Fibroblast of lung (primary cell): ENCODE measurements around the gene KRTAP10-1. TPM values are rescaled to one million over a fixed set of nuclear protein-coding genes. Genes with fewer than 3 reads are reported as not detected.

Source experiments
- DNase-seq, 2 donors: peaks; one replicate each; pipeline versions ENCODE4 v3.0.0 to v3.0.0-alpha.2; 2010; ENCODE audit warnings: low read depth in 2 of 2
- H2AFZ ChIP-seq: 2 replicates; pipeline ENCODE4 v1.5.1; 2012; ENCODE audit warnings: low read length, control low read depth, inconsistent platforms
- H3K27ac ChIP-seq: 2 replicates; pipeline ENCODE4 v1.5.1; 2011; ENCODE audit warnings: low read length, control low read depth; ENCODE audit not compliant: insufficient read depth
- H3K27me3 ChIP-seq: 2 replicates; pipeline ENCODE4 v1.5.1; 2011; ENCODE audit warnings: mild to moderate bottlenecking, low read length; ENCODE audit not compliant: control insufficient read depth, insufficient read depth
- H3K36me3 ChIP-seq: 2 replicates; pipeline ENCODE4 v1.5.1; 2011; ENCODE audit warnings: low read length; ENCODE audit not compliant: control insufficient read depth, insufficient read depth
- H3K4me1 ChIP-seq: 2 replicates; pipeline ENCODE4 v1.5.1; 2011; ENCODE audit warnings: low read length; ENCODE audit not compliant: control insufficient read depth, insufficient read depth; ENCODE audit errors: extremely low read depth
- H3K4me2 ChIP-seq: 2 replicates; pipeline ENCODE4 v1.5.1; 2011; ENCODE audit warnings: low read length, control low read depth; ENCODE audit not compliant: insufficient read depth; ENCODE audit errors: extremely low read depth
- H3K4me3 ChIP-seq, 4 experiments: fragments of 200-600 bp in 1 of 4; sonication (generic) in 1 of 4; replicated peaks in 1 of 4; 2 replicates each; pipeline ENCODE4 v1.5.1; 2011 to 2016; ENCODE audit warnings: low read length in 4 of 4, low read depth in 3 of 4, mild to moderate bottlenecking in 3 of 4, control low read depth in 2 of 4, inconsistent platforms in 1 of 4, mixed read lengths in 1 of 4; ENCODE audit not compliant: insufficient read depth in 1 of 4; ENCODE audit errors: control extremely low read depth in 1 of 4
- H3K79me2 ChIP-seq: 2 replicates; pipeline ENCODE4 v1.5.1; 2012; ENCODE audit warnings: mild to moderate bottlenecking, low read length, inconsistent platforms; ENCODE audit not compliant: control insufficient read depth, insufficient read depth
- H3K9ac ChIP-seq: 2 replicates; pipeline ENCODE4 v1.5.1; 2011; ENCODE audit warnings: mild to moderate bottlenecking, low read length, control low read depth; ENCODE audit not compliant: insufficient read depth
- H3K9me3 ChIP-seq: 2 replicates; pipeline ENCODE4 v1.5.1; 2012; ENCODE audit warnings: low read depth, low read length; ENCODE audit not compliant: control insufficient read depth, insufficient read depth
- H4K20me1 ChIP-seq: 2 replicates; pipeline ENCODE4 v1.5.1; 2011; ENCODE audit warnings: low read length; ENCODE audit not compliant: control insufficient read depth, insufficient read depth; ENCODE audit errors: extremely low read depth
- EZH2 ChIP-seq: IDR thresholded peaks from 2 replicates; pipeline ENCODE4 v1.5.1; 2012; ENCODE audit warnings: low read length, control low read depth, mild to moderate bottlenecking; ENCODE audit errors: missing control alignments
- polyA plus RNA-seq, 2 donors: library from polyadenylated mRNA; depleted of rRNA in 1 of 2; stranded (reverse) in 1 of 2; unstranded in 1 of 2; fragments of >200 nt; gene quantifications; 2 replicates each; pipeline ENCODE4 v1.2.1, GENCODE V29; 2011 to 2012; ENCODE audit warnings: missing spikeins in 1 of 2
- total RNA-seq: library from RNA; depleted of rRNA; stranded (reverse); fragments of >200 nt; gene quantifications from 2 replicates; pipeline ENCODE4 v1.2.1, GENCODE V29; 2014
- TF ChIP-seq, protein P1 (sequence below), 2 donors: IDR thresholded peaks in 1 of 2; conservative IDR thresholded peaks in 1 of 2; 1 replicate in 1 of 2; 2 replicates in 1 of 2; pipeline ENCODE4 v1.5.1; 2011 to 2012; ENCODE audit warnings: low read length in 2 of 2, control low read depth in 1 of 2, inconsistent platforms in 1 of 2, low read depth in 1 of 2, mild to moderate bottlenecking in 1 of 2

Gene KRTAP10-1
- total and polyA plus RNA-seq, 2 donors (not counting 1 experiment from before 2014, with no cell fraction given) = not detected

DNA sequence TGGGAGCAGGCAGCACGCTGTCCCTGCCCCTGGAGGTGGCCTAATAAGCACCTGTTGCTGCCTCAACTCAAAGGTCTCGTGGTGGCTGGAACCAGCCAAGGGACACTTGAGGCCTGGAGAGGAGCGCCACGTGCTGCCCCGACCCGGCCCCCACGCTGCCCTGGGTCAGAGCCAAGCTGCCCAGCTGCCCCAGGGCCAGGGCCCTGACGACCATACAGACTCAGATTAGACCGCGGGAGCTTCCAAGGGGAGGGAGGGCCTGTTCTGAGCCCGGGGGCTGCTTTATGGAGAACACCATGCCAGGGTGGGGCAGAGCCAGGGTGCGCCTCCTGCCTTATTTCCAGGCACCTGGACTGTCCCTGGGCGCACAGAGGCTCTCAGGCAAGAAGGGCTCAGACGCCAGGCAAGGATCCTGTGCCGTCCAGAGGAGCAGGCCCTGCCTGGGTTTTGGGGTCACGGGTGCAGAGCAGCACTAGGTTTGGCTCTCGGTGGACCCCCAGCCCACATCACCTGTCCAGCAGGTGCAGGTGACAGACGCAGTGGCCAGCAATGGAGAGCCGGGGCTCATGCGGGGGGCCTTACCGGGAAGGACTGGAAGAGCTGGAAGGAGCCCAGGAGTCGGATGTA, 18.6 kb downstream of the KRTAP10-1 start:
- Histone ChIP-seq H4K20me1 (no peaks in the 10 kb centered on the region), H3K9ac (no peak overlapping the region), H3K79me2 (no peaks in the 10 kb centered on the region), H3K27me3 (no peaks in the 10 kb centered on the region), H2AFZ (no peak overlapping the region), H3K9me3 (no peaks in the 10 kb centered on the region), H3K27ac (no peak overlapping the region), H3K36me3 (no peaks in the 10 kb centered on the region), H3K4me3 (no peak overlapping the region), H3K4me2 (no peak overlapping the region), H3K4me1 (no peaks in the 10 kb centered on the region)
- no peak for DNase-seq
- TF ChIP-seq, protein P1, sequence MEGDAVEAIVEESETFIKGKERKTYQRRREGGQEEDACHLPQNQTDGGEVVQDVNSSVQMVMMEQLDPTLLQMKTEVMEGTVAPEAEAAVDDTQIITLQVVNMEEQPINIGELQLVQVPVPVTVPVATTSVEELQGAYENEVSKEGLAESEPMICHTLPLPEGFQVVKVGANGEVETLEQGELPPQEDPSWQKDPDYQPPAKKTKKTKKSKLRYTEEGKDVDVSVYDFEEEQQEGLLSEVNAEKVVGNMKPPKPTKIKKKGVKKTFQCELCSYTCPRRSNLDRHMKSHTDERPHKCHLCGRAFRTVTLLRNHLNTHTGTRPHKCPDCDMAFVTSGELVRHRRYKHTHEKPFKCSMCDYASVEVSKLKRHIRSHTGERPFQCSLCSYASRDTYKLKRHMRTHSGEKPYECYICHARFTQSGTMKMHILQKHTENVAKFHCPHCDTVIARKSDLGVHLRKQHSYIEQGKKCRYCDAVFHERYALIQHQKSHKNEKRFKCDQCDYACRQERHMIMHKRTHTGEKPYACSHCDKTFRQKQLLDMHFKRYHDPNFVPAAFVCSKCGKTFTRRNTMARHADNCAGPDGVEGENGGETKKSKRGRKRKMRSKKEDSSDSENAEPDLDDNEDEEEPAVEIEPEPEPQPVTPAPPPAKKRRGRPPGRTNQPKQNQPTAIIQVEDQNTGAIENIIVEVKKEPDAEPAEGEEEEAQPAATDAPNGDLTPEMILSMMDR (conservative IDR thresholded peaks at IDR 0.05 in 1 of 2, IDR thresholded peaks at IDR 0.05 in 1 of 2; ENCODE audit: low read depth in 1 of 2, low read length in 2 of 2) = no peak
- TF ChIP-seq EZH2 = no peak

DNA sequence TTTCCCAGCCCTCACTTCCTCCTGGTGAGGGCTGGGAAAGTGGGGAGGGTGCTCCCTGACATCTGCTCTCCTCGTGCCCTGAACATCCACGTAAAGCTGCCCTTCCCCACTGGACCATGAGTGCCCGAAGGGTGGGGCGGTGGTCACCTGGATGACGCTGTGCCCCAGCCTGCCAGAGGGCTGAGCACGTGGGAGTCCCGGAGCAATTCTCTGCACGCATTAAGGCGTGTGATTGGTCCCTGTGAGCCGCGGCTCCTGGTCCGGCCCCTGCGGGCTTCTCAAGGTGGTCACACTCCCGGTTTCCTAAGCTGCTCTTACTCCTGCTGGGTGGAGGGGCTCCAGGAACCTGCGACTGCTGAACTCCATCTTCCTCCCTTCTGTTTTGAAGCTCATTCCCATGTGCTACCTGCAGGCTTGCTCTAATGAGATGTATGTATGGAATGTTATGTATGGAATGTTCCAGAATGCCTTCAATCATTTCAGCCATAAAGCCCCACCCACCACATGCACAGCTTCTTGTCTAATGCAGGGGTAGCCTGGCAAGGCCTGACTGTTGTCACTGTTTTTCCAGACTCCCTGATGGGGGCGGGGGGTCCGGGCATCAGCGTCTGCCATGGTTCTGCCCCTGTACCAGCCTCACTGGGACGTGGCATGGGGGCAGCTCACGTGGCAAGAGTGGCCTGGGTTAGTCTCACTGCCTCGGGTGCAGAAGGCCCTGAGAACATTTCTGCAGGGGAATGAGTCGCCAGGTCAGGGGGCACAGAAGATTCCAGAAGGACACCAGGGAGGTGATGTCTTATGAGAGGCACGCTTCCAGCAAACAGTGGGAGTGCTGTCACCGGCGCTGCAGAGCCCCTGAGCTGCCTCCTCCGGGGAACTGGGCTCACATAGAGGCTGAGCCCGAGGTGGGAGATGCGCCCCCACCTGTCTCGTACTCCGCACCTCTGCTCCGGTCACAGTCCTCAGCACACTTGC, 19.4 kb downstream of the KRTAP10-1 start:
- H3K9ac ChIP-seq = no peak overlapping the region
- no peak for DNase-seq
- no peaks in the 10 kb centered on the region for H3K79me2 ChIP-seq
- TF ChIP-seq, protein P1 (conservative IDR thresholded peaks at IDR 0.05 in 1 of 2, IDR thresholded peaks at IDR 0.05 in 1 of 2; ENCODE audit: low read depth in 1 of 2, low read length in 2 of 2) = no peak
- TF ChIP-seq EZH2 = no peak
- H3K27me3 ChIP-seq = no peaks in the 10 kb centered on the region
- H4K20me1 ChIP-seq = no peaks in the 10 kb centered on the region
- H3K4me2 ChIP-seq = no peak overlapping the region
- H3K27ac ChIP-seq = no peak overlapping the region
- H3K4me3 ChIP-seq = no peak overlapping the region
- H3K4me1 ChIP-seq = no peaks in the 10 kb centered on the region
- no peak overlapping the region for H2AFZ ChIP-seq
- H3K36me3 ChIP-seq = no peaks in the 10 kb centered on the region
- H3K9me3 ChIP-seq = no peaks in the 10 kb centered on the region
